SIG-M5 (cell line): ENCODE results near the gene RBFOX2.
"Not testable (repeated sequence)": the region's sequence is repeated elsewhere in the genome, so short reads cannot be mapped to it uniquely, and the experiment has no call there.

ENCODE experiments used
- DNase-seq: peaks from one replicate; lab custom pipeline; 2025; lab: John Stamatoyannopoulos, UW

RBFOX2 gene

GRCh38 chr22:35769974-35770373 is 258.6 kb downstream of the RBFOX2 start:
- DNase-seq = no peak

DNA sequence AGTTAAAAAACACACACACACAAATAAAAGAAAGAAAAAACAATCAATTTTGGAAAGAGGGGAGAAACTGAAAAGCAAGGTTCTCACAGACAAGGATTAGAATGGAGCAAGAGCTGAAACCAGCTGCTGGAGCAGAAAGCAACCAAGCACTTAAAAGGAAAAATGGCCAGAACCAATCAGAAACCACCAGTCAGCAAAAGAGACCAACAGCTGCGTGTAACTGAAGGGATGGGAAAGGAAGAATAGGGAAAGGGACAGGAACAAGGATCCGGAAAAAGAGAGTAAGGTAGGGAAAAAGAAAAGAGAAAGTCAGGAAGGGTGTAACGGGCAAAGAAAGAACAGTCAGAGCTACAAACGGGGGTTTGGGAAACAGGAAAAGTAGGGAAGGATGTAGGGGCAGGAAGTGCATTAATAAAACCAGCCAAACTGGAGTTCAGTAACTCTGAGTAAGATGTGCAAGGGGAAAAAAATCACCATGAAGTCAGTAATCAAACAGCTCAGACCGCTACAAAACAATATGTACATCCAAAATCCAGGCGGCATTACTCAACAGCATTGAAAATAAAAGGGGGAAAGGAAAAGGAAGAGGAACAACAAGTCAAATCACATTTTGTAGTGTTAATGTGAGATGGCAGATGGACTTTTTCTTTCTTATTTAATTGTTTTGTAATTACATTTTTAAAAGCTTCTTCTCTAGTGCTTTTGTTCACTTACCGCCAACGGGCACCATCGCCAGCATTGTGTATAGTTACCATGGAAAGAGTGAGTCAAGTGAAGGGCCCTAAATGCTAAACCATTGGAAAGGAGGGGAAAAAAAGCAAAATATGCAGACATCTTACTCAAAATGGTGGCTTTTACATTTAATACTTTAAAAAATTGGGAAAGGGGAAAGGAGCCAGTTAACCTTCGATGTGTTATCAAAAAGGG is 261.7 kb downstream of the RBFOX2 start:
- DNase-seq = no peak

GRCh38 chr22:35761037-35761436 is 267.6 kb downstream of the RBFOX2 start:
- no peak for DNase-seq

DNA sequence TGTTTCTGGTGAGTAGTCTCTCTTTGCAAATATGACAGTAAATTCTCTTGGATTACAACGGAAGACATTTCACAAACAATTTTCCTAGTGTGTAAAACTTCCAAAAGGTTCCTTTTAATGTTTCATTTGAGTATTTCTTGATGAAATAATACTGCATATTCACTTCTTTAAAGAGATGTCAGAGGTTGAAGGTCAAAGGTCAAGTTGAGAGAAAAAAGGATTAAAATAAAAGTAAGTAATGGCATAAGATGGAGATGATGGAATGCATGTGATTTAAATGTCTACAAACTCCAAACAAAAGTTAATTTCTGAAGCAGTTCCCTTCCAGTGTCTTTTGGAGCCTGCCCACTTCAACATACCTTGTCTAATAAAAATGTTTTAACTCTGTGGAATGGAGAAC is 270.2 kb downstream of the RBFOX2 start:
- DNase-seq = no peak

DNA sequence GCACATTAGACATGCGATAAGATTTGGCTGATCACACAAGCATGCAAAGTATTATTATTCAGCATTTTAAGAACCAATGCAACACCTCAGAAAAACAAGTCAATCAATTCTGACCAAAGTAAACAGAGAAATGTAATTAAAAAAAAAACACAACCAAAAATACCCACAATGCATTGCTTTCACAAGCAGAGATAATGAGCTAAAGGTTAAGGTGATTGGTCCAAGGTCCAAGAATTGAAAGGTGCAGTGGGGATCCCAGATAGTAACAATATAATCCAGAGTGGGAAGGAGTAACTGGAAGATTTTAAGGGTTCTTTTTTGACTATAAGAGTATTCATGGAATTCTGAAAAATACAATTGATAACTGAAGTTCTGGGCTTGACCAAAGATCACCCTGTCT is 271.9 kb downstream of the RBFOX2 start:
- DNase-seq = no peak

- no peak for DNase-seq
Measured at GRCh38 chr22:35754761-35755160, 273.9 kb downstream of the RBFOX2 start.

DNA sequence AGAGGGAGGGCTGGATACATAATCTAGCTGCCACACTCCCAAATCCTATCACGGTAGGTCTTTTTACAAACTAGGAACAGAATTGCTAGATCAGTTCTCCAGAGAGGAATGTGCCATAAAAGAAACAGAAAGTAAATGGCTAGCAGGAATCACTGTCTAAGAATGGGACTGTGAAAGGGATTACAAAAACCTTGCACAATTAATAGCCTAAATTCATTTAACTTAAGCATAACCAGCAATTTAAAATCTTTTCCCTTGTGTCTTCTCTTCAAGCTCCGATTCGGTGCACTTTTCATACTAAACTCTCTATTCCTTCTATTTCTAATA is 275.8 kb downstream of the RBFOX2 start:
- no peak for DNase-seq

DNA sequence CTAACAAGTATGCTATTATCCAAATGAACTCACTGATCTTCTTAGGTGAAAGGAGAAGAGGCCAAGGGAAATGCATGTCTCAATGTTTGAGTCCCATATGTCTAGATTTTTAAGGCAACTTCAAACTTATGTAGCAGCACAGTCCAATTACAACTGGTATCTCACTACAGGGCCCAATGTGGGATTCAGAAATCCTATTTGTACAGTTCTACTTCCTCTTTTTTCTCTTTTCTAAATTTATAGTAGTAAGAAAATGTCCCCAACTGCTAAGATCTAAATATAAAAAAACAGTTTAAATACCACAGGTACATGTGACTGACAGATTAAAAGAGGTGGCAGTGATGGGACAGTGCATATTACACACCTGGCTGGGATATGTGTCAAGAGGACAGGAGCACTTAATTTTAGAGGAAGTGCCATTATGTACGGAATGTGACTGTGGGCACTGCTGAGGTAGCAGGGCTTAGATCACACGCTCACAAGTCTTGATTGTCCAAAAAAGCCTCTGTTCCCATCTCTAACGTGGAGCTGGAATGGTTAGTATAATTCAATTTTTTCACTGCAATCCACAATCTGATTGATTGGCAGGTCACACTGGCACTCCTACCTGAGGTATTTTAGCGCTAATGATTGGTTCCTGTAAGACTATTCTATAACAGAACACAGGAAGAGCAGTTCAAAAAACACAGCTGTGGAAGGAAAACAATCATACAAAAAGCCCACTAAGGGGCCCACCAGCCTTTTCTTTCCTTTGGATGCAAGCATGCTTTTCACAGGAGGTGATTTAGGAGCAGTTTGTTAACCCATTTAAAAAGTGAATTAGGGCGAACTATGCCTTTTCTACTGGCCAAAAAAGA is 276.4 kb downstream of the RBFOX2 start:
- DNase-seq = no peak

DNA sequence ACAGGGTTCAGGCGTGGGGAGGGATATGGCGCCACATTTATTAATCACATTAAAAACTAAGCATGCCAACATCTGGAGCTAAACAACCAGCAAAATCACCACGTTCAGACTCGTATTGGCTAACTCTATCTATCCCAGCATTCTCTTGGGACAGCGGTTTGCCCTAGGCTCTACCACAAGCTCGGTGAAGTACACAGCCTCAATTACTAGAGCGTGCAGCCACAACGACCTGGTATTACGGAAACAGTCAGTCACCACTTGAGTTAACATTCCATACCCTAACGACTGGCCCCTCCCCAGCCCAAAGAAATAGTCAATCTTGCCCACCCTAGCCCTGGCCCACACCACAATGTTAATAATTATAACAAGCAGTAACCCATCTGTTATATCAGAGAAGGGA is 278.8 kb downstream of the RBFOX2 start:
- DNase-seq = no peak

DNA sequence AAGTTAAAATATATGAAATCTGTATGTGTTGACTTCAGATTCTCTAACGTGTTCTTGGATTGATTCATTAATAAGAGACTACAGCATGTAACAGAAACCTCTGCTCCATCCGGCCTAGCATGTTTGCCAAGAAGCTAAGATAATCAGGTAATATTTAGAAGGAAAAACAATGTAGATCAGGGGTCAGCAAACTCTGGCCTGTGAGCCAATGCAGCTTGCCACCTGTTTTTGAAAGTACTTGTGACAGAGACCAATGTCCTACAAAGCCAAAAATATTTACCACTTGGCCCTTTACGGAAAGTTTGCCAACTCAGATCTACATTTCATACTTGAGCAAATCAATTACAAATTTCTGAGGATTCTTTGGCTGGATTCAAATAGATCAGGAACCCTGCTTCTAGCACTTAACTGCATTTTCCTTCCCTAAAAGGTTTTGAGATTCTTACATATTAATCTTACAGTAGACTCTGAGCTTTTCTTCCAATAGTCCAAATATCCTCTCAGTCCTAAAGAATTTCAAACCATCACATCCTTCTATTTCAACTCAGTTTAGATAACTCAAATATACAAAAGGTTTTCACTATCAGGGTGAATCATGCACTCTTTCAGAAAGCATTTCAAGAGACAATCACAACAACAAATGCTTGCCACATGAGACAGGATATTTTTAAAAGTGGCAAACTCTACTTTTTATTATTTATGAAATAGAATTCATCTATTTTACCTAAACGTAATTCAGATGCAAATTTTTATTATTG is 281.5 kb downstream of the RBFOX2 start:
- no peak for DNase-seq

GRCh38 chr22:35746248-35746647 is 282.4 kb downstream of the RBFOX2 start:
- DNase-seq = no peak

DNA sequence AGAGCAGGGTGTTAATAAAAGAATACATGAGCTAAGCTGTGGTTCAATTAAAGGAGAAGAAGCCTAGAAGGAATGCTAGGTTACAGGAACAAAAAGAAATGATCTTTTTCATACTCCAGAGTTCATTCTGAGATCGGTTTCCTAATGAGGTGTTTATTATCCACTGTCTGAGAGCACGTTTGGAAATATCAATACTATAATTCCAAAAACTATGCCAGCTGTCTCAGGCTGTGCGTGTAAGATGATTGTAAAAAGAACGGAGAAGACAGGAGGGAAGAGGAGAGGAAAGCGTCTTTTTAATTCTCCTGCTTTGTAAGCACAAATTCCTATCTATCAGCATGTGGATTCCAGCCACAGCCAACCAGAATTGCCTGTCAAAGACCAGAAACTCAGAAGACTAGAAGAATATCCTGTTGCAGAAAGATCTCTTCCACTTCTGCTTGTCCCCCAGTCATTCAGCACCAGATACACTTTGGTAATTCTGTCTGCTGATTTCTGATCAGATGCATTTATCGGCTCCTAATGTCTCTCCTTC is 285.2 kb downstream of the RBFOX2 start:
- no peak for DNase-seq

DNA sequence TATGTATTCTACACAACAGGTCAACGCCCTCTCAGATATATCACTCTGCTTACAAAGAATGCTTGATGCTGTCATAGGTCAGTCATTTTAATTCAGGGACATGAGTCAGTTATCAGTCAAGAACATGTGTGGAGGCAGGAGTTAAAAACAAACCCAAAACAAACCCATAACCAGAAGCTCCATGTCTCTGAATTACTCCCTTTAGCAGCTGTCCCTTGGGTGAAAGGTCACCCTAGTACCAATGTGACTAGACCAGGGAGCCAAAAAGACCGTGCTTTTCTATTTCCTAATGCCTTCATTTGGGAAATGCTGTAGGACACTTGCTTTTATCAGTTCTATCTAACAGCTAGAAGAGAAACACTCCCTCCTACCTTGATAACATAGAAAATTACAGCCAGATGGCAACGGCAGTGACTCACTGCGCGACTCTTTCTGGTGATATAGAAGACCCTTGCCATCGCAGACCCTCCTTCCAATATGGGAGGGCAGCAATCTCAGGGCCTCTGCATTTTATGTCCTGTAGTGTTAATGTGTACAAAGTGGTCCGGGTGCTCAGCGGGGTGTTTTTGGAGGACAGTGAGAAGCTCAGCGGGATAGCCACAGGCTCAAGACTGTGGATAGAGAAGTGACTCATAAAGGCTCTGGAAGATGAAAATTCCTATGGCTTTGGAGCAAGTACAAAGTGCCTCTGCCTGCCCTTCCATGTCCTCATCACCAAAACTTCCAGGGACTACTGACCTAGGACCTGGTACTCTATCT is 286.1 kb downstream of the RBFOX2 start:
- no peak for DNase-seq

DNA sequence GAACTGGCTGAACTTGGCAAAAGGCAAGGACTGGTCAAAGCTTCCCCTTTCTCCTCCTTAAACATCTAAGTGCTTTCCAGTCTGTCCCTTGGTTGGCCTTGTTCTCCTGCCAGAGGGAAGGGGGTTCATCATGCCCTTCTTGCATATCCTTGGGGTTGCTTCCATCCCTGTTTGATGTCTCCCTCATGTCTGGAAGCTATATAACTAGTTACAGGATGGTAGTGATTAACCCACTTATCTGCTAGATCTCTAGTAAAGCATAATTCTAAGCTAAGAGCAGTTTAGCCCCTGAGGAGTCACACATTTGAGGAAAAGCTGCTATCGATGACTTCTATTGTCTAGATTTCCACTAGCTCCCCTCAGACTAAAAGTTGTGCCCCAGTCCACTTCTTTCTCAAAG is 288.0 kb downstream of the RBFOX2 start:
- DNase-seq = no peak

- DNase-seq = no peak
Measured at GRCh38 chr22:35739931-35740380, 288.7 kb downstream of the RBFOX2 start.

DNA sequence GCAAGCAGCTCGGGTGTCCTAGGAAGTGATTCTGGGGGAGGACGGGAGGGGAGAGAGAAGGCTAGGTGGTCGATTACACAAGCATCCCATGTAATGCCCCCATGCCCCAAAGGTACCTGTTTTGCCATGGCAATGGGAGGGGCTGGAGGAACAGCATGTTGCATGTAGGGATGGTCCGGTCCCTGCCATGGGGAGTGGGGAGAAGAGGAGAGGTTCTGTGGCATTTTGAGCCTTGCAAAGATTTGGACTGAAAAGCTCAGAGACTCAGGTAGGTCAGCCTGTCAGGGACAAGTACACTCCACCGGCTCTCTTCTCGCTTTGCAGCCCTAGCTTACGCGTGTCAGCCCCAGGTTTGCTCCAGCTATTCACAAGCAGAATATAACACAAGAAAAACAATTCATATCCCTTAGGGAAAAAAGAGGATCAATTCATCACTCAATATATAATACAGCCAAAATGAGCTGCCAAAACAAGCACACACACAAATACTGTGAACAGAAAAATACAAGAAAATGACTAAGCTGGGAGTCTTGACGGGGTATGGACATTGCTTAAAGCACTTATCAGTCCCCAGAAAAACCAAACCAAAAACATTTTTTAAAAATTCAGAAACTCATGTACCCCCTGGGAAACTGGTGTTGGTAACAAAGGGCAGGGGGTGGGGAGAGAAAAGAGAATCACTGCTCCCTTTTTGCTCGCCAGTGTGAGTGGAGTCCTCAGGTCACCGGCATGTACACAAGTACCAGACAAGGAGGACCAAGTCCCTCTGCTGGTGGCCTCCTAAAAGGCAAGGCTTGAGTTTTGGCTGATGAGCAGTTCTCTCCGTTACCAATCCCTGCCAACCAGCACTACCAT is 289.3 kb downstream of the RBFOX2 start:
- no peak for DNase-seq

DNA sequence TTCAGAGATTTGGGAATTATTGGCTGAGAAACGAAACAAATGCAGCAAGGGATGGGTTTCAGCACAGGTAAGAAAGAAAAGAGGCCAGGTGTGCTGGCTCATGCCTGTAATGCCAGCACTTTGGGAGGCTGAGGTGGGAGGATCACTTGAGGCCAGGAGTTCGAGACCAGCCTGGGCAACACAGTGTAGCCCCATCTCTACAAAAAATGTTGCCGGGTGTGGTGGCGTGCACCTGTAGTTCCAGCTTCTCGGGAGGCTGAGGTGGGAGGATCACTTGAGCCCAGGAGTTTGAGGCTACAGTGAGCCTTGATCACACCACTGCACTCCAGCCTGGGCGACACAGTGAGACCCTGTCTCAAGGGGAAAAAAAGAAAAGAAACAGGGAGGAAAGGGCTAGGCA is 290.7 kb downstream of the RBFOX2 start:
- DNase-seq = not testable (repeated sequence)

DNA sequence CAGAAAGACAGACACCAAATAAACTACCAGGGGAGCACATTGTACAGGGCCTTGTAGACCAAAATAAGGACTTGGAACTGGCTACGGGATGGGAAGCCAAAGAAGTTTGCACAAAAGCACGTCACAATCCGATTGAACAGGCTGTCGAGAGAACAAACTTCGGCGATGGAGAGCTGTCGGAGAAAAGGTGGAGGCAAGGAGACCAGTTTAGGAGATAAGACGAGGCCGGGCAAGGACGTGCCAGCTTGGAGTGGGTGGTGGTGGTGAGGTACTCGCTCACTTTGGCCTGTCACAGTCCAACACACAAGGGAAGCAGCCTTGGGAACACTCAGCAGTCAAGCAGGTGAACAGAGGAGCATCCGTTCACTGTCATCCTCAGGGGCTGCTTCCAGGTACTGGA is 291.9 kb downstream of the RBFOX2 start:
- DNase-seq = no peak

GRCh38 chr22:35736166-35736565 is 292.5 kb downstream of the RBFOX2 start:
- no peak for DNase-seq

DNA sequence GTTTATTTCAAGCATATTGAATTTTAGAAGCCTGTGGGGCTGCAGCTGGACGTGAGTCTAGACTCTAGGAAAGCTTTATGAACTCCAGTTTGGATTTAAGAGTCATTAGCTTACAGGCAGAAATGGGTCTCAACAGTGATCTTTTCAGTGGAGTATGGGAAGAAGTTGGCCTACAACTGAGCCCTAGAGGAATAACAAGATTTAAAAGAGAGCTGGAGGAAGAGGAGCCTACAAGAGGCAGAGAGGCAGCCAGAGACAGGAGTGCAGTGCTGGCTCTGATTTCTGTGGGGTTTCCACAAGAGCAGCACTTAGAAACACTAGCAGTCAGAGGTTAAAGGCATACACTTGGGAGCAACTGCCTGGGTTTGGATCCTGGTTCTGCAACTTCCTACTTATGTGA is 293.1 kb downstream of the RBFOX2 start:
- no peak for DNase-seq

DNA sequence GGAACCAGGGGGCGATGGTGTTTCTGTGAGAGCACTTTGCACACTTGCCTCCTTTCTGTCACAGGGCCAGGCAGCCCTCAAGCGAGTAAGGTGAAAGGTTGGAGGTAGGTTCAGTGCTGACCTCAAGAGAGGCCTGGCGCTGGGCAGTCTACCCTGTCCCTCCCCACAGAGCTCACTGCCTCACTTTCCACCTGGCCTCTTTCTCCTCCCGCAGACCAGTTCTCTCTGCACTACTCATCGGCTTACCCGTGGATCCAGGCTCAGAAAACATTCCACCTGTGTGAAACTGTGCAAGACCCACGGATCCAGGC is 294.2 kb downstream of the RBFOX2 start:
- DNase-seq = no peak
